GM10847 (cell line): Measurements from ENCODE around the gene RALGAPB.
A peak's percentile ranks its signal among the peaks of the same experiment; 100 is the strongest.

ENCODE experiments used
- POLR2A ChIP-seq: IDR thresholded peaks from 2 replicates; pipeline ENCODE4 v1.6.1; 2011; ENCODE audit not compliant: insufficient read length; ENCODE audit errors: extremely low read depth

The RALGAPB gene

DNA sequence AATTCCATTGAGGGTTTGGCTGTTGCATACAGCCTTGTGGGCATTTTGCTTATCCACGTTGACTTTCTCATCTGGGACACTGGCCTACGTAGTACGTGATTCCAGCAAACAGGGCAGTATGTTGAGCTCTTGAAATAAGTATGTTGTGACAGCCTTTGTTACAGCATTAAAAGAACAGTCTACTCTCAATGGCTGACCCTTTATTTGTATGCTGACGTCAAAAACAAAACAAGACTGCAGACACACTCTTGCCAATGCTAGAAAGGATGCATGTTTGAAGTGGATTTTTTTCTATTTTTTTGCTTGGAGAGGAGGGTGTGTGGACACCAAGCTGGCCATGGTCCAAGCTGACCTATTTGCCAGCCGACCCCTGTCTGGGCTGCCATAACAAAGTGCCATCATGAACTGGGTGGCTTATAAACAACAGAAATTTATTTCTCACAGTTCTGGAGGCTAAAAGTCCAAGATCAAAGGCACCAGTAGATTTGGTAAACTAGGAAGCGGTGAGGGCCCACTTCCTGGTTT is 26.7 kb upstream of the RALGAPB start:
- TF ChIP-seq POLR2A = no peak

- TF ChIP-seq POLR2A = peak; percentile 91
Measured at GRCh38 chr20:38446441-38447209, 26.0 kb upstream of the RALGAPB start.

GRCh38 chr20:38447251-38447661 is 25.4 kb upstream of the RALGAPB start:
- no peak for TF ChIP-seq POLR2A

GRCh38 chr20:38447931-38448675 is 24.5 kb upstream of the RALGAPB start:
- no peak for TF ChIP-seq POLR2A

DNA sequence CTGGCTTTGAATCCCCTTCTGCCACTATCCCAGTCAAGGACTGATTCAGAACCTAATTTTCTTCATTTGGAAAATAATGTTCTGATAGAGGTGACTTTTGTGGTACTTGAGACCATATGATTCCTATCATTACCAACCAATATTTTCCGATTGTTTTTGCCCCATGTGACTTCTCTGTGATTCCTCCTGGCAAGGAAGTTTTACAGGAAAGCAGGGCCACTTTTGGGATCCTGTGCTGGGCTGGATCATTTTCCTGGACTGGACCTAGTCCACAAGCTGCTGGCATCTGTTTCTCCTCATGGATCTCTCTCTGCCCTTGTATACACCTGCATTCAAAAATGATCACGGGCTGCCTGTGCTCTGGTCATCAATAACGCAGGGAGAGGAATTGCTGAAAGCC is 23.6 kb upstream of the RALGAPB start:
- no peak for TF ChIP-seq POLR2A

DNA sequence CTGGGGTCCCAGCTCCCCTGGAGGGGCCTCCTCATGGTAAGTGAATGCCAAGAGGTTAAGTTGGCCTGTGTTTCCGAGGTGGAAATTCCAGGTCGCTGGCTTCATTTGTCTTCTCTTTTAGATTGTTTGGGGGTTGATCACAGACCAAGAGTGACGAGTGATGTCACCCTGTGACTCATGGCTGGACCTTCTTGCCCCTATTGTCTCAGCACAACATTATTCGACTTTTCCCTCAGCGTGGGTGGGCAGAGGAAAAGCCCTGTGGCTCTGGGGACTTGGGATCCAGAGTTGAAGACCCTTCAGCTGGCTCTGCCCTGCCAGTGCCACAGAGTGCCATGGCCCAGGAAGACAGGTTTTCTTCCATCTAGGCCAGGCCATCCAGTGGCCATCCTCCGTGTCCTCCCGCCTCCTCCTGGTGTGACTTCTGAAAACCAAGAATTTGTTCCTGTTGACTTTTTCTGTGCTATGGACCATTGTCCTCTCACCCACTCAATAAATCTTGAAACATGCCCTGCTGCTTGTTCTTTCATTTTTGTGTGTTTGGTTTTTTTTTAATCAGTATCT is 22.1 kb upstream of the RALGAPB start:
- TF ChIP-seq POLR2A = no peak

DNA sequence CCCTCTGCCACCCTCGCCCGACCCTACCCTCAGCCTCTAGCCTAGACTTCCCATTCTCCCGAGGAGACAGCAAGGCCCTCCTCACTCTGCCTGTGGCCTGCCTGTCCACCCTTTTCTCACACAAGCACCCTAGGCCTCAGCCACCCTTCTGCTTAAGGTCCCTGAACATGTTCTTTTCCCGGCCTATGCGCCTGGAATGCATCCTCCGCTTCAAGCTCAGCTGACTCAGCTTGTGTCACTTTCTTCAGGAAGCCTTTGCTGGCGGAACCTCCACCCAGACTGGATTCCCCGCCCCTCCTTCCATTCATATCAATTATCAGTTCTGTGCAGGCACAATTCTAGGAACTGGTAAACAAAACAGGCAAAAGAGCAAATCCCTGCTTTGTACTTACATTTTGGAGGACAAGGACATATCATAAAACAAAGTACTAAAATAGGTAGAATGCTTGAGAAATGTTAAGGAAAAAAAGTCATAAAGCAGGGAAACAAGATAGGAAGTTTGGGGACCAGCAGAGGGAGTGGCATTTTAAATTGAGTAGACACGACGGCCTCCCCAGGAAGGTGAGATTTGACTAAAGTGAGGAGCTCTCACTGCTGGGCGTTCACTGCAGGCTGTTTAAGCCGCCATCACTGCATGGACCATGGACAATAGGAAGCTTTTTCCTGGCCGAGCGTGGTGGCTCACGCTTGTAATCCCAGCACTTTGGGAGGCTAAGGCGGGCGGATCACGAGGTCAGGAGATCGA is 19.6 kb upstream of the RALGAPB start:
- no peak for TF ChIP-seq POLR2A

- no peak for TF ChIP-seq POLR2A
Measured at GRCh38 chr20:38453941-38454340, 18.7 kb upstream of the RALGAPB start.

GRCh38 chr20:38454556-38455473 is 17.8 kb upstream of the RALGAPB start:
- TF ChIP-seq POLR2A = no peak

DNA sequence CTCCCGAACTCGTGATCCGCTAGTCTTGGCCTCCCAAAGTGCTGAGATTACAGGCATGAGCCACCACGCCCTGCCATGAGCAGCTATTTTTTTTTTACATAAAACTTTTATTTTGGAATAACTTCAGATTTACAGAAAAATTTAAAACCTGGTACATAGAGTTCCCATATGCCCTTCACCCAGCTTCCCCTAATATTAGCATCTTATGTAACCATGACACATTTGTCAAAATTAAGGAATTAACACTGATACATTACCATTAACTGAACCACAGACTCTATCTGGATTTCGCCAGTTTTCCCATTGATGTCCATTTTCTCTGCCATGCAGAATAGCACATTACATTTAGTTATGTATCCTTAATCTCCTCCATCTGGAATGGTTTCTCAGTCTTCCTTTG is 14.3 kb upstream of the RALGAPB start:
- no peak for TF ChIP-seq POLR2A

GRCh38 chr20:38460040-38460623 is 12.5 kb upstream of the RALGAPB start:
- no peak for TF ChIP-seq POLR2A

DNA sequence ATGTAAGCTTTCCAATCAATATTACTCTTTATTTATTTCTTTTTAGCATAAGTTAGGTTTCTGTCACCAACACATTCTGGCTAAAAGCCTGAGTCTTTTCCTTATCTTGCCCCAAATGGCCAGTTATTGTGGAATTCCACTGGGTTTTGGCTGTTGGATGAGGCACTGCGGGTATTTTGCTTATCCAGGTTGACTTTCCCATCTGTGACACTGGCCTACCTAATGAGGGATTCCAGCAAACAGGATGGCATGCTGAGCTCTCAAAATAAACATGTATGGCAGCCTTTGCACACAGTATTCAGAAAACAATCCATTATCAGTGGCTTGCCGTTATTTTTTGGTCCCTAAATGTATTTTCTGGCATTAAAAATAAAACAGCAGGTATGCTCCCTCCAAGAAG is 6.5 kb upstream of the RALGAPB start:
- TF ChIP-seq POLR2A = no peak

- TF ChIP-seq POLR2A = no peak
Measured at GRCh38 chr20:38466983-38467382, 5.7 kb upstream of the RALGAPB start.

DNA sequence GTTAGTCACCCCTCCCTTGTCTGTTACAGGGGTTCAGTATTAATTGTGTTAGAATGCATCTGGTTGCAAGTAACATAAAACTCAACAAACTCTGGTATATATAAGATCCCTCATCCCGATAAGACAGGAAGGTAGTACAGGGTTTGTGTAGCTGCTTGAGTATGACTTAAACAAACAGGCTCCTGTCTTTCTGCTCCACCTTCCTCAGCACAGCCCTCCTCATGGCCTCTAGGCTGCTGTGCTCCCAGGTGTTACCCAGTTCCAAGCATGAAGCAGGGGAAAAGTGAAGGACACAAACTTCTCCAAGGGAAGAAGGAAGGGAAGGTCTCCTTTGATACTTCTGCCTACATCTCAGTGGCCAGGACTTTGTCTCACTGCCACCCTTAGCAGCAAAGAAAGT is 1.4 kb upstream of the RALGAPB start:
- TF ChIP-seq POLR2A = no peak
